Measurements from ENCODE around the gene KLK6. TPM values are rescaled to one million over a fixed set of nuclear protein-coding genes. Genes with fewer than 3 reads are reported as not detected.

Gene KLK6
- total RNA-seq (2022; extraction: Qiagen RNA extraction) = 0.19 to 0.51 TPM (median 0.36 TPM) in 5 replicates

DNA sequence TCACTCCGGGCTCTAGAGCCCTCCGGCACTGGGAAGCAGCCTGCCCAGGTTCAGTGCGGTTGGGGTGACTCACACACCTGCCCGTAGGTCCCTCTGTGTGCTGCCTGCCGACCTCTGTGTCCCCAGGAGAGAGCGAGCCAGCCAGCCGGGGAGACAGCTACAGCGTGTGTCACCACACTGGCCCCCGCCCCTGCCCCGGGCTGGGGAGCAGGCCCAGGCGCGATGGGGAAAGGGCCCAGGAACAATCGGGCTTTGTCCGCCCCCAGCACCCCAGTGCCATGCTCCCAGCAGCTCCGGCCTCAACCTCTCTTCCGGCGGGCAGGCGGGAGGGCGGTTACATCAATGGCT is at the start of gene KLK6:
KLK6 (minus strand) TSS at position 179 of the 348 bp plus-strand sequence. CDS start 1,487 bp downstream, outside the sequence.

DNA sequence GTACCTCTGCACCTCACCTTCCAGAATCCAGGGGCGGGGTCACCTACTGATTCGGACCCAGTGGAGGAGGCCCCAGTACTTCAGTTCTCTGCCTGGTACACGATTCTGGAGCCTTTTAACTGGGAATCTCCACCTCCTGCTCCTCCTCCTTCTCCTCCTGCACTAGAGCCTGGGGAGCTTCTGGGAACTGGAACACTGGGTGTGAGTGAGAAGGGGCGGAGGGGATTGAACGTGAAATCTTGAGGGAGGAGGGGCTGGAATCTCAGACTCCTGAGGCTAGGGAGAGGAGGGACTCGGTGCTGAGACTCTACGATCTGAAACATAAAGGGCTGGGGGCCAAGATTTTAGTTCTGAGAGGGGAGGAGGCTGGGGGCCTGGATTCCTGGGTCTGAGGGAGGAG is 32.1 kb upstream of the KLK6 start, which contains the start of gene KLK8:
KLK8 (minus strand) TSS at position 90 of the 400 bp plus-strand sequence. CDS start 437 bp downstream, outside the sequence.

DNA sequence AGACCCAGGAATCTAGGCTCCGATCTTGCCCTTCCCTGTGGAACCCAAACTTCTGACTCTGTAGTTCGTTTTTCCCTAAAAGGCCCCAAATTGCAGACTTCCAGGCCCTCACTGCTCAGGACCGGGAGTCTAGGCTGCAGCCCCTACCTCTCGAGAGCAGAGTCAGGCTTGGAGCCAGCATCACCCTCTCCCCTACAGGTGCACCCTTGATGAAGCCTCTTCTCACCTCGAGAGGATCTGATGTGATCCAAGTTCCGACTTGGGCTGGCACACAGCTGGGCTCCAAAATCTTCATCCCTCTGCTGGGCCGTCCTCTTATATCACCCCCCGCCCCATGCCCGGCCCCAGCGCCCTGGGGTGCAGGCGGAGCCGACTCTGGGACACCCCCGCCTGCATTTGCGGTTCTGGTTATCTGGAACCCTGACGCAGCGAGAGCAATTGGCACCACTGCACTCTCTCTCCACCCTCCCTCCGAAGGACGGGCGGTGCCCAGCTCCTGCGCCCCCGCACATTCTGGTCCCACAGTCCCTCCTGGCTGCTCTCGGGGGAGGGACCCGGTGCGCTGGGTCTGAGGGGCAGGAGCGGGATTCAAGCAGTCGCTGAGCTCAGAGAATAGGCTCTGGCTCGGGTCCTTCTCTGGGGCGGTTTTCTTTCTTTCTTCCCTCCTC is 14.4 kb upstream of the KLK6 start, which contains the start of gene KLK7:
KLK7 (minus strand) TSS at position 293 of the 668 bp plus-strand sequence. CDS start 1,518 bp downstream, outside the sequence.

DNA sequence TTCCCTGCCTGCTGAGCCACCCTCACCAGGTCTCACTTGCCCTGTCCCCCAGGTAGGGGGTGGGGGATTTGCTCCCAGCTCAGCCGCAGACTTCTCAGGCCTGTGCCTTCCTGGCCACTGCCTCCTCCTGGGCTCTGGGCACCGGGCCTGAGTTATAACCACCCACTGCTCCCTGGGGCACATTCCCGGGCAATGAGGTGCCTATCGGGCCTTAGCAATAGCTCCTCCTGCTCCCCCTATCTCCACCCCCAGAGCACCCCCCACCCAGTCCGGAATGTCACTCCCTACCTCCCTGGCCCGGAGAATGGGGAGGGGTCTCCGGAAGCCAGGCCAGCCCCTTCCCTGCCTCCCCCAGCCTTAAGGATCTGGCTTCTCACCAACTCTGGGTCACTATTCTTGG is 16.5 kb downstream of the KLK6 start, which contains the start of gene KLK5:
KLK5 (minus strand) TSS at position 129 of the 400 bp plus-strand sequence. CDS start 381 bp downstream, outside the sequence.

GRCh38 chr19:50911206-50912101 is 57.9 kb downstream of the KLK6 start, which contains the start of gene KLK4:
KLK4 (minus strand) TSS chr19:50911395; CDS start chr19:50910738, 657 bp downstream.

Other genes starting within 250 kb of the KLK6 start
- gene SHANK1, start 249.8 kb downstream of the KLK6 start, total RNA-seq (2022; extraction: Qiagen RNA extraction) = 0.02 to 0.34 TPM (median 0.20 TPM) in 5 replicates
- gene CLEC11A, start 246.2 kb downstream of the KLK6 start, total RNA-seq (2022; extraction: Qiagen RNA extraction) = 7.2 to 11.4 TPM (median 10.0 TPM) in 5 replicates
- gene GPR32, start 199.1 kb downstream of the KLK6 start, total RNA-seq (2022; extraction: Qiagen RNA extraction) = not detected in 5 replicates
- gene ACP4, start 179.2 kb downstream of the KLK6 start, total RNA-seq (2022; extraction: Qiagen RNA extraction) = not detected in 5 replicates
- 0.20 to 0.21 TPM (median 0.20 TPM) in 3 of 5 replicates, not detected in the others for gene KLK1, start 145.8 kb downstream of the KLK6 start, total RNA-seq (2022; extraction: Qiagen RNA extraction)
- gene KLK15, start 136.0 kb downstream of the KLK6 start, total RNA-seq (2022; extraction: Qiagen RNA extraction) = not detected in 5 replicates
- not detected in 5 replicates for gene KLK3, start 114.7 kb downstream of the KLK6 start, total RNA-seq (2022; extraction: Qiagen RNA extraction)
- 0.40 TPM in 1 of 5 replicates, not detected in the others for gene KLK2, start 96.2 kb downstream of the KLK6 start, total RNA-seq (2022; extraction: Qiagen RNA extraction)
- gene KLK4, start 58.2 kb downstream of the KLK6 start, total RNA-seq (2022; extraction: Qiagen RNA extraction) = 0.16 to 0.30 TPM in 2 of 5 replicates, not detected in the others
- not detected in 5 replicates for gene KLK5, start 16.6 kb downstream of the KLK6 start, total RNA-seq (2022; extraction: Qiagen RNA extraction)
- gene KLK7, start 14.3 kb upstream of the KLK6 start, total RNA-seq (2022; extraction: Qiagen RNA extraction) = not detected in 5 replicates
- gene KLK8, start 32.0 kb upstream of the KLK6 start, total RNA-seq (2022; extraction: Qiagen RNA extraction) = not detected in 5 replicates
- gene KLK10, start 50.1 kb upstream of the KLK6 start, total RNA-seq (2022; extraction: Qiagen RNA extraction) = 0.13 to 0.58 TPM (median 0.29 TPM) in 5 replicates
- not detected in 5 replicates for gene KLK11, start 57.0 kb upstream of the KLK6 start, total RNA-seq (2022; extraction: Qiagen RNA extraction)
- not detected in 5 replicates for gene KLK12, start 65.4 kb upstream of the KLK6 start, total RNA-seq (2022; extraction: Qiagen RNA extraction)
- gene KLK13, start 95.5 kb upstream of the KLK6 start, total RNA-seq (2022; extraction: Qiagen RNA extraction) = 0.15 TPM in 1 of 5 replicates, not detected in the others
- gene KLK14, start 113.3 kb upstream of the KLK6 start, total RNA-seq (2022; extraction: Qiagen RNA extraction) = 0.20 to 0.55 TPM (median 0.43 TPM) in 5 replicates
- gene CTU1, start 138.8 kb upstream of the KLK6 start, total RNA-seq (2022; extraction: Qiagen RNA extraction) = 4.4 to 14.5 TPM (median 14.3 TPM) in 5 replicates
- 0.09 TPM in 1 of 5 replicates, not detected in the others for gene SIGLEC9, start 155.3 kb upstream of the KLK6 start, total RNA-seq (2022; extraction: Qiagen RNA extraction)
- gene SIGLEC7, start 172.7 kb upstream of the KLK6 start, total RNA-seq (2022; extraction: Qiagen RNA extraction) = not detected in 5 replicates

Data from A549 treated with Mapracorat at 1 μM for 4 hours (cell line).